HG02642 (cell line): ENCODE data around the gene HELQ.
A peak's percentile ranks its signal among the peaks of the same experiment; 100 is the strongest.
"Not testable (repeated sequence)": the region's sequence is repeated elsewhere in the genome, so short reads cannot be mapped to it uniquely, and the experiment has no call there.

Experiments used
- ATAC-seq: cut with Tn5 transposase; IDR thresholded peaks from one replicate; pipeline ENCODE4 v1.9.1; 2021; ENCODE audit warnings: mild to moderate bottlenecking; ENCODE audit not compliant: unreplicated experiment, poor library complexity

Gene HELQ, protein sequence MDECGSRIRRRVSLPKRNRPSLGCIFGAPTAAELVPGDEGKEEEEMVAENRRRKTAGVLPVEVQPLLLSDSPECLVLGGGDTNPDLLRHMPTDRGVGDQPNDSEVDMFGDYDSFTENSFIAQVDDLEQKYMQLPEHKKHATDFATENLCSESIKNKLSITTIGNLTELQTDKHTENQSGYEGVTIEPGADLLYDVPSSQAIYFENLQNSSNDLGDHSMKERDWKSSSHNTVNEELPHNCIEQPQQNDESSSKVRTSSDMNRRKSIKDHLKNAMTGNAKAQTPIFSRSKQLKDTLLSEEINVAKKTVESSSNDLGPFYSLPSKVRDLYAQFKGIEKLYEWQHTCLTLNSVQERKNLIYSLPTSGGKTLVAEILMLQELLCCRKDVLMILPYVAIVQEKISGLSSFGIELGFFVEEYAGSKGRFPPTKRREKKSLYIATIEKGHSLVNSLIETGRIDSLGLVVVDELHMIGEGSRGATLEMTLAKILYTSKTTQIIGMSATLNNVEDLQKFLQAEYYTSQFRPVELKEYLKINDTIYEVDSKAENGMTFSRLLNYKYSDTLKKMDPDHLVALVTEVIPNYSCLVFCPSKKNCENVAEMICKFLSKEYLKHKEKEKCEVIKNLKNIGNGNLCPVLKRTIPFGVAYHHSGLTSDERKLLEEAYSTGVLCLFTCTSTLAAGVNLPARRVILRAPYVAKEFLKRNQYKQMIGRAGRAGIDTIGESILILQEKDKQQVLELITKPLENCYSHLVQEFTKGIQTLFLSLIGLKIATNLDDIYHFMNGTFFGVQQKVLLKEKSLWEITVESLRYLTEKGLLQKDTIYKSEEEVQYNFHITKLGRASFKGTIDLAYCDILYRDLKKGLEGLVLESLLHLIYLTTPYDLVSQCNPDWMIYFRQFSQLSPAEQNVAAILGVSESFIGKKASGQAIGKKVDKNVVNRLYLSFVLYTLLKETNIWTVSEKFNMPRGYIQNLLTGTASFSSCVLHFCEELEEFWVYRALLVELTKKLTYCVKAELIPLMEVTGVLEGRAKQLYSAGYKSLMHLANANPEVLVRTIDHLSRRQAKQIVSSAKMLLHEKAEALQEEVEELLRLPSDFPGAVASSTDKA

DNA sequence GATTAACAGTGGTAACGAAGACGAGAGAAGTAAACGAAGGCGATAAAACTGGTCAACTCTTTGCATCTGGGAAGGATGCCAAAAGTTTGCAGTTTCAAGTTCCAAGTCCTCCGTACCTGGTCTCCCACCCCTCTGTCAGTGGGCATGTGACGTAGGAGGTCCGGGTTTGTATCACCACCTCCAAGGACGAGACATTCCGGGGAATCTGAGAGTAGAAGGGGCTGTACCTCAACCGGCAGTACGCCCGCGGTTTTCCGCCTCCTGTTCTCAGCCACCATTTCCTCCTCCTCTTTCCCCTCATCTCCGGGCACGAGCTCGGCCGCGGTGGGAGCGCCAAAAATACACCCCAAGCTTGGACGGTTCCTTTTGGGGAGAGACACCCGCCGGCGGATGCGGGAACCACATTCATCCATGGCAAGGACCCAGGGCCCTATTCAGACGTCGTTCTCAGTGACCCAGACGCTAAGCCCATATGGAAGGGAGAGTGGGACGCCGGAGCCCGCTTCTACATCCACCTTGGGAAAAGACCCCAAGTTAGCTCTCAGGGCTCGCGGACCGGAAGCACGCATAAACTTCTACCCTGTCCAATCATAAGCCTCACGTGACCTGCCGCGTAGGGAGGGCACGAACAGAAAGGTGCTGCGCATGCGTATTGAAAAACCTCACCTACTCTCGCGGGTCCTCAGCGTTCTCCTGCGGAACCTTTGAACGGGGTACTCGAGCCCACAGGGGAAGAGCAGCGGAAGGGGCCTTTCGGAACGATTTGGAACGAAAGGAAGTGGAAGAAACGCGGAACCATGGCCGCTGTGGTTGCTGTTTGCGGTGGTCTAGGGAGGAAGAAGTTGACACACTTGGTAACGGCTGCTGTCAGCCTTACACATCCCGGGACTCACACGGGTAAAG is at the start of gene HELQ, which contains the start of gene MRPS18C:
TSS of gene HELQ (minus strand) at position 543 of the 903 bp plus-strand sequence. CDS start at position 413, 130 bp downstream.
TSS of gene MRPS18C (plus strand) at position 778 of the 903 bp plus-strand sequence. CDS start at position 798, 20 bp downstream.
- peak; percentile 95 for ATAC-seq

DNA sequence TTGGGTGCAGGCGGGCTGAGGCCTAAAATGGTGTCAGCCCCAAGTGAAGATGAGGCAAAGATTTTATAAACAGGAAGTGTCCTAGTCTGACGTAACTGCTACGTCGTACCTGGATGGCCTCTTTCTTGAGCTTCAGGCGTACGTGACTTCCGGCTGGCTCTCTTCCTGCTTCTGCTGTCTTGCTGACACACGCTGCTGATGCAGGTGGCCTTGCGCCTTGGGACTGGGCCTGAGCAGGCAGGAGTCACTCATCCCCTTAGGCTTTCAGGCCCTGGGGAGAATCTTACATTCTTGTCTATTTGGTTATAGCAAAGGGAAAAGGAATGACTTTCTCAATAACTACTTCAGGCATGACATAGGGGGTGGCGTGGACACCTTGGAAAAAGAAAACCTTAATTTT is 49.4 kb upstream of the HELQ start:
- no peak for ATAC-seq

DNA sequence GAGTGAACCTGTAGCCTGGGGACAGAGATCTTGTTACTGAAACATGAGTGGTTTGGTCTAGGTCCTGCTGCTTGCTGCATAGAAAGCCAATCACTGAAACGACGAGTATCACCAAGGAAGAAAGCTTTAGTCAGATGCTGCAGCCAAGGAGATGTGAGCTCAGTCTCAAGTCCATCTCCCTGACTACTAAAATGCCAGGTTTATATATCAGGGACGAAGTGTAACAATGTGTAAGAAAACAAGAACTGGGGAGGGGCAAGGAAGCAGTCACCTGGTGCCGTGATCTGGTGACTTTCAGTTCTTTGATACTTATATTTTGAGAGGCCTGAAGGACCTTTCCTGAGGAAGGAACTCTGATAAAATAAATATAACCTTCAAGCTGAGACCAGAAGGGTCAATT is 48.9 kb upstream of the HELQ start:
- no peak for ATAC-seq

DNA sequence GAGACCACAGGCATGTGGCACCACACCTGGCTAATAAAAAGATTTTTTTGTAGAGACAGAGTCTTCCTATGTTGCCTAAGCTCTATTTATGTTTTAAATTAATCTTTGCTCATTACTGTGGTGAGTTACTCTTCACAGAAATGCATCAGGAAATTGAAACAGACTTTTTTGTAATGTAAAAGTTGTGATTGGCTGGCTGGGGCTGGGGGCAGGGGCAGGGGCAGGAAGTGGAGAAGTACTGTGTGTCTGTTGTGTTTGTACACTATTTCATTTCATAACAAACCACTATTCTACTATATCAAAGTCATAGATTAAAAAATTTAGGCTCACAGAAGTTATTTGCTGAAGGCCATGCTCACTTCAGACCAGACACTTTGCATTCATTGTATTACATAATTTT is 48.4 kb upstream of the HELQ start:
- ATAC-seq = no peak

DNA sequence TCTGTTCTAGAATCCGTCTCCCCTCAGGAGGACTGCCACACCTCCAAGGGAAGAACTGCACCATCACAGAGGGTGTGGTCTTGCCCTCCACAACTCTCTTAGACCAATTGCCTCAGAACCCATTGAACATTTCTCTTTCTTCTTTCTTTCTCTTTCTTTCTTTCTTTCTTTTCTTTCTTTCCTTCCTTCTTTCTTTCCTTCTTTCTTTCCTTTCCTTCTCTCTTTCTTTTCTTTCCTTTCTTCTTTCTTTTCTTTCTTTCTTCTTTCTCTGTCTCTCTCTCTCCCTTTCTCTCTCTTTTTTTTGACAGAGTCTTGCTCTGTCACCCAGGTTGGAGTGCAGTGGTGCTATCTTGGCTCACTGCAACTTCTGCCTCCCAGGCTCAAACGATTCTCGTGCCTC is 46.0 kb upstream of the HELQ start:
- not testable (repeated sequence) for ATAC-seq

DNA sequence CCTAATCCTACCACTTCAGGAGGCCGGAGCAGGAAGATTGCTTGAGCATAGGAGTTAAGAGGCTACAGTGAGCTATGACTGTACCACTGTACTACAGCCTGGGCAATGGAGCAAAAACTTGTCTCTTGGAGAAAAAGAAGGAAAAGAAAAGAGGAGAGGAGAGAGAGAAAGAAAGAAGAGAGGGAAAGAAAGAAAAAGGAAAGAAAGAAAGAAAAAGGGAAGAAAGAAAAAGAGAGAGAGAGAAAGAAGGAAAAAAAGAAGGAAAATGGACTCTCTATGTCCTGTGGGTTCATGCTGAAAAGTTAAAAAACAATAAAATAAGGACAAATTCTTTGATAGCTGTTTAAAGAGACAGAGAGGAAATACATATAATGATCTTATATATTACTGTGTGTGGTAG is 42.6 kb upstream of the HELQ start:
- no peak for ATAC-seq

DNA sequence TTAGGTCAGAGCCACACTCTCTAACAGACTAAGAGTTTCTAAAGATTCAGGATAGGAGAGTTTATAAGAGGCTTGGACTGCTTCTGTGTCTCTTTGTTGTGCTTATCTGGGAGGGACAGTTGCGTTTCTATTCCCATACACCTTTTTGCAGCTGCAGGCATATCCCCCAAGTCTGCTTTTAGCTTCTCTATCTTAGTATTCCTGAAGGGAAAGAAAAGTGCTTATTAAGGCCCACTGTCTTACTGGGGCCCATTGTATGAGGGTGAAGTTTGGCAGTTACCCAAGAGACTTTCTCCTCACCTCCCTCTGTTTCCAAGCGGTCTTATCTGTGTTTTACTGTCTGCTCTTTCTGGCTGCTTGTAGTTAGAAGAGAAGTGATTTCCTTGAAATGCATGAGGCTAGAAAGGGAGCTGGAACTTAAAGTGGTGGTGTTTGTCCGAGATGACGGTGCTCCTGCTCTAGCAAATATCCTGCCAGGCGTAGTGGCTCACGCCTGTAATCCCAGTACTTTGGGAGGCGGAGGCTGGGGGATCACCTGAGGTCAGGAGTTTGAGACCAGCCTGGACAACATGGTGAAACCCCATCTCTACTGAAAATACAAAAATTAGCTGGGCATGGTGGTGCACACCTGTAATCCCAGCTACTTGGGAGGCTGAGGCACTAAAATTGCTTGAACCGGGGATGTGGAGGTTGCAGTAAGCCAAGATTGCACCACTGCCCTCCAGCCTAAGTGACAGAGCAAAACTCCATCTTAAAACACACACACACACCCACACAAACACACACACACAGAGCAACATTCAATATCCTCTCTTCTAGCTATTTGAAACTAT is 40.7 kb upstream of the HELQ start:
- ATAC-seq = not testable (repeated sequence)

DNA sequence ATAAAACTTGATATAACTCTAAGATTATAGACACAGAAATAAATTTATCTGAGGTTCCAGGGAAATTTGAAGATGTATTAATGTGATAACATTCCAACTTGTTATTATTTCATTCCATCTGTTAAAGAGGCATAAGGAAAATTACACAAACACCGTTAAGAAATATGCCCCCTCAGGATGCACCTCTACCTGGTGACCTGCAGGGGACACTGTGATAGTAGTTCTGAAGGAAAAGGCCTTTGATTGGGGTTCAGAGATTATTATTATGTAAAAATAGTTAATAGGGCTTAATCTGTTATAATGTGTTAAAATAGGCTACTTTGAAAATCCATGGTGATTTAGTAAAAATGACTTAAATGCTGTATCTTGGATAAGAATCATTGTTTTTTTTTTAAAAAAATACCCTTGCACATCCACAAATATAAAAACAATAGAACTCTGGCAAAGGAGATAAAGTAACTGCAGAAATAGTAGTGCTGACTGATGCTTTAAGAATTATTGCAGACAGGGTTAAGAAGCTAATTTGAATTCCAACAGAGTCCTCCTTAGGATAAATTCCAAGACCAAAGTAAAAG is 35.3 kb upstream of the HELQ start:
- peak; percentile 78 for ATAC-seq

DNA sequence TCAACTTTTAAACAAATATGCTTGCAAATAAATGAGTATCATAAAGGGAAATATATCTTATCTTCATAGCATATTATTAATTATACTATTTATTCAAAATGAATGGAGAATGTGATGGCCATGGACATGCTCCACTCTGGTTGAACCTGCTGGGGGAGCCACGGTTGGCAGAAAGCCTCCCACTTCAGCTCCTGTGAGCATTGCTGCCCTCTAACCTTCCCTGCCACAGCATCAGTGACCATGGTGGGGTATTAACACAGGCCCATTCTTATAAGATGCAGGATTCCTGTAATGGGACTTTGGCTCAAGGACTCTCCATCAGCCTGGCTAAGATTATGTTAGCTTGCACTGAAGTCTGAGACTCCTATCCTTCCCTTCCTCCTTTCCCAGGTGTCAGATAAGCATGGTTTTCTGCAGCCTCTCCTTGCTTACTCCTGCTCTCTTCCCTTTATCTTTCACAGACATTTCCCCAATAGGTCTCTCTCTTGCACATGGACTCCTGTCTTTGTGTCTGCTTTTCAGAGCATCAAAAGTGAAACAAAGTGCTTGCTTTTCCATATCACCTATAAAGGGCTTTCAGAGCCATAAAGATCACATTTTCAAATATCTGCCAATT is 34.2 kb upstream of the HELQ start:
- ATAC-seq = no peak

DNA sequence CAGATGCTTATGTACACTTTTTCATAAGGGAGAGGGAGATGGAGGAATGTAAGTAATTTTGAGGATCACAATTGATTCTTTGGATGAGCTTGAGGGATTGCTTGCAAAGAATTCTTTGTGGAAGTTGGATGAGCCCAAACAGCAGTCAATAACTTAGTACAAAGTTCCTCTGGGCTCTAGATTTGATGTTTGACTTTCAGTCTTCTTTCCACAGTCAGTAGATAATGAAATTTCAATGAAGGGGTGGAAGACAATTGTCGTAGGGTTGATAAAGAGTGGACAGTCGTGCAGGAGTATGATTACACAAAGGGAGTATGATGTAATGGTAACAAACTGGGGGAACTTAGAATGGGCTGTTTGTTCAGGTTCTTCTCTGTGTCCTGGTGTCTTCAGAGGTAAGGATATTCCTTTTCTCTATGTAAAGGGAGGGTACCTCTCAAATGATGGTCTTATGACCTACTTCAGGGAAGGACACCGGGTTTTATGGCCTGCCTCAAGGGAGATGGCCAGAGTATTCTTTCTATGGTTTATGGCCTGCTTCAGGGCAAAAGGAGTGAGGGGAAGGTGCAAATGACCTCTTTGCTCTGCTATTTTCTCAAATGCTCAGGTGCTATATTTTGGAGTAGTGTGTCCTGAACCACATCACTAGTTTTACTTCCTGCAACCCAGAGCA is 31.0 kb upstream of the HELQ start:
- no peak for ATAC-seq

DNA sequence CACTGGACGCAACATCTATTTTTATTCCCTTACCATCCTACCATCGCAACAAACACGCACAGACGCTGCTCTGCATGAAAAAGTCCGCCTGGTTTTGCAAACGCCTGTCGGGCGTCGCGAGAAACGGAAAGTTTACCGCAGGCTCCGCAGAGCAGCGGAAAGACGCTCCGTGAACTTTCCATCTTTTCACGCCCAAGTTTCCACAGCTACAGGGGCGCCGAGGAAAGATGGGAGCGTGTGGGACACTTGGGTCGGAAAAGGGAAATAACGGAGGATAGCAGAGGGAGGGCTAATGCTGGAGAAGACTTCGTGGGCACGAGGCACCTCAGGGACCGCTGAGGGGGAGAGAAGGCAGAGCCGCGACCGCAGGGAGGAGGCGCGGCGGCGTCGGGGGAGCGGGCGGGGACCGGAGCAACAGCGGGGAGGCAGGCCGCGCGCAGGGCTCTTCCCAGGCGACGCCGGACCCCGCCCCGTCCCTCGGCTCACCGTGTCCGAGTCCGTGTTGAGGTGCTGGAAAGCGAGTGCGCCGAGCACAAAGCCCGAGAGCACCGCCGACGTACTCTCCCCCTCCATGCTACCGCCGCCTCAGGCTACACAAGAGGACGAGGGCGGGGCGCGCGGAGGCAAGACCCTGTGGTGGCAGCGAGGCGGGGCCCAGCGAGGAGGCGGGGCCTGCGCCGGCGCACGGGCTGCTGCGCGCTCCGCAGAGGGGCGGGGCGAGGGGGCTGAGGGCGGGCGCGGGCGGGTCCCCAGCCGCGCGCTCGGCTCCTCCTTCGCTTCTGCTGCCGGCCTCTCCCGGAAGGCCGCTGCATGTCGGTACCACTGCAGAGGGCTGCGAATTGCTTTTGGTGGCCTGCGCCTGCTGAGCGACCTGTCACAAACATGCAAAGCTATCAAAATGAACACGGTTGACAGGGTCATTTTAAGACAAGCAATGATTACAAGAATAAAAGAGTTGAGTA is 29.2 kb upstream of the HELQ start, which contains the start of gene ABRAXAS1:
TSS of gene ABRAXAS1 (minus strand) at position 601 of the 962 bp plus-strand sequence. CDS start at position 573, 28 bp downstream.
- peak; percentile 96 for ATAC-seq

DNA sequence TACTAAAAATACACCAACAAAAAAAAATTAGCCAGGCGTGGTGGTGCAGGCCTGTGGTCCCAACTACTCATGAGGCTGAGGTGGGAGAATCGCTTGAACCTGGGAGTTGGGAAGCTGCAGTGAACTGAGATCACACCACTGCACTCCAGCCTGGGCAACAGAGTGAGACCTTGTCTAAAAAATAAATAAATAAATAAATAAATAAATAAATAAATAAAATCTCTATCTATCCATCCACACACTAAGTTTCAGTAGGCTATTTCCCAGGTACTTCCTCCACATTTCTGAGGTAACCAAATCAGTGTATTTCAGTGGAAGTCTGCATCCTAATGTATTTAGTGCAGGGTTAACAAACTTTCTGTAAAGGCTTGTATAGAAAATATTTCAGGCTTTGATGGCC is 18.3 kb upstream of the HELQ start:
- ATAC-seq = no peak

DNA sequence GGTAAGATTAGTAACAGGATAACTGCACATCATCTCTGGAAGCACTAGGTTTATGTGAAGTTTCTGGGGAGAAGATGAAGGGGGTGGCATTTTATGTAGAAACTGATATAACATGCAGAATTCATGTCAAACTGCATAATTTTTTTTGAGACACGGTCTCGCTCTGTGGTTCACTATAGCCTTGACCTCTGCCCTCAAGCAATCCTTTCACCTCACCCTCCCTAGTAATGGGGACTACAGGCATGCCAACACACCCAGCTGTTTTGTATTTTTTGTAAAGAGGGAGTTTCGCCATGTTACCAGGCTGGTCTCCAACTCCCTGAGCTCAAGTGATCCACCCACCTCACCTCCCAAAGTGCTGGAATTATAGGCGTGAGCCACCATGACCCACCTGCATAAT is 17.8 kb upstream of the HELQ start:
- ATAC-seq = no peak

DNA sequence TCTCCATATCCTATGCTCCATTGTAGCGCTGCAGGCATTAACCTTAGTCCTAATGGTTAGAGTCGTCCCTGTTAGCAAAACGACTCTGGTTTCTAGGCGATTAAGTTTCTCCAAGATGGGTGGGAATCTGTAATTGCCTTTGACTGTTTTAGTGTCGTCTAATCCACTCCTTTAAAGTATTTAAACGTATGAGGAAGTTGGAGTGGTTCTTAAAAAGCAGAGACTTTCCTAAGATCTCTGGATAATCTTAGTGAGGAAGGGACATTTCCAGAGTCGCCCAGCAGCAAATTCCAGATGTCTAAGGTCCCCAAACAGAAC is 520 bp upstream of the HELQ start:
- ATAC-seq = no peak

DNA sequence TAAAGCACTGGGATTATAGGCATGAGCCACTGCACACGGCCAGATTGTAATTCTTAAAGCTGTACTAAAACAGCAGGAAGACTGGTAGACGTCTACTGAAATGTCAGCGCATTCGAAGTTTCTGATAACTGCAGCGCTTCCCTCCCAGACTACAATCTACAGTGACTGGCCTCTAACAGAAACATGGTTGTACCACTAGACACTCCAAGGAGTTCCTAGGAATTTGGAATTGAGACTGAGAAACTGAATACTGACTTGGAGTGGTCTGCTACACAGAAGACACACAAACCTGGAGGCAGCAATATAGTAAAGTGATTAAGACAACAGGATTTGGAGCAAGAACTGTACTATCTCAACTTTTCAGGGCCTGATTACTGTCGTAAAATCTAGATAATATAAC is 937 bp downstream of the HELQ start:
- no peak for ATAC-seq

DNA sequence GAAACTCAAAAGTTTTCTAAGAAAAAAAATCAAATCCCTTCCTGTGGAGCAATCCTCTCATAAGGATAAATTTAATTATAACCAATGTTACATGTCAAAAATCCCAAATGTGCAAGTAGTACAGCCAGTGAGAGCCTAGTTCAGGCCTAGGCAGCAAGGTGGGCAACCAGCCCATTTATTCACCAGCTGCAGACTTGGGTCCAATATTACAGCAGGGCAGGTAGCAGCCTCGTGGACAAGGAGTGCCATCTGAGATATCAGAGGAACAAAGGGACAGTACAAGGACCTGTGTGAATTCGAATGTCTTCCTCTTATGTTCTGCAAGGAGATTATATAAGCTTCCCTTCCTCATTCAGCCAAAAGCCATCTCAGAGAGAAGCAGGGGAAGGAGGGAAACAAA is 6.6 kb downstream of the HELQ start:
- ATAC-seq = no peak

DNA sequence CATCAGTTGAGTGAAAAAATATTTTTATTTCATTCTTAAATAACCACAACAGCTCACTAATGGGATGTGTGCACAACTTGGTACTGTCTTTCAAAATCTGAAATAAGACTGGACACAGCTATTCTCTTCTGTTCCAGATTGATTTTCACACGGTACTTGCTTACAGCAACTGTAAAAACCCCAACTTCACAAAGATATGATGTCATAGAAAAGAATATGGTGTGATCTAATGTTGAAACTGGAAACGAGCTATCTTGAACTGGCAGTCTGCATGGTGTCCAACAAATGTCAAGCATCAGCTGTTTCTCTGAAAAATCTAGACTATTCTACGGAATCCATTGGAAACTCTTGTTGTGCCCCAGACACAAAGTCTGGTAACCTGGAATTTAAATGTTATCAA is 14.7 kb downstream of the HELQ start:
- no peak for ATAC-seq
